Gastrocnemius medialis (tissue), 4 donors: Measurements from ENCODE around the gene AOC1. TPM values are rescaled to one million over a fixed set of nuclear protein-coding genes. Genes with fewer than 3 reads are reported as not detected.

Source experiments
- ATAC-seq, 2 donors: fragments of 150-250 bp; one replicate each; pipeline ENCODE4 v1.9.1; 2016
- DNase-seq, 2 donors: peaks; one replicate each; pipeline ENCODE4 v3.0.0-alpha.2; 2019
- H3K27ac ChIP-seq, 4 donors: fragments of 200-600 bp; sonication (generic); 1 replicate in 1 of 4; 2 replicates in 3 of 4; pipeline ENCODE4 v1.5.1; 2016 to 2018; ENCODE audit warnings: mild to moderate bottlenecking in 2 of 4, moderate library complexity in 1 of 4
- H3K27me3 ChIP-seq, 3 donors: fragments of 200-600 bp; sonication (generic) in 2 of 3; 1 replicate in 1 of 3; 2 replicates in 2 of 3; pipeline versions ENCODE4 v1.5.1 to v1.6.0; 2016 to 2019; ENCODE audit warnings: mild to moderate bottlenecking in 1 of 3, moderate library complexity in 1 of 3
- H3K36me3 ChIP-seq, 2 donors: fragments of 200-600 bp; sonication (generic) in 1 of 2; one replicate each; pipeline ENCODE4 v1.5.1; 2017 to 2018
- H3K4me1 ChIP-seq, 2 donors: fragments of 200-600 bp; sonication (generic) in 1 of 2; one replicate each; pipeline ENCODE4 v1.5.1; 2016 to 2017; ENCODE audit warnings: mild to moderate bottlenecking in 2 of 2
- H3K4me3 ChIP-seq, 4 donors: fragments of 200-600 bp; sonication (generic) in 3 of 4; 1 replicate in 1 of 4; 2 replicates in 3 of 4; pipeline ENCODE4 v1.5.1; 2016 to 2019; ENCODE audit warnings: mild to moderate bottlenecking in 2 of 4
- H3K9me3 ChIP-seq, 3 donors: fragments of 200-600 bp; sonication (generic) in 2 of 3; 1 replicate in 1 of 3; 2 replicates in 2 of 3; pipeline ENCODE4 v1.5.1; 2016 to 2019
- CTCF ChIP-seq, 5 experiments: fragments of 450-650 bp in 3 of 5; fragments of 200-600 bp in 2 of 5; sonication (generic) in 2 of 5; IDR thresholded peaks in 4 of 5; conservative IDR thresholded peaks in 1 of 5; 1 replicate in 4 of 5; 2 replicates in 1 of 5; pipeline ENCODE4 v1.5.1; 2016 to 2019; ENCODE audit warnings: antibody characterized with exemption in 5 of 5, mild to moderate bottlenecking in 3 of 5, moderate library complexity in 3 of 5
- POLR2A ChIP-seq, 2 donors: fragments of 450-650 bp; IDR thresholded peaks; one replicate each; pipeline ENCODE4 v1.6.1; 2017; ENCODE audit warnings: antibody characterized with exemption in 2 of 2, mild to moderate bottlenecking in 2 of 2, moderate library complexity in 2 of 2
- in situ Hi-C, 4 donors: fragments of 200-750 bp; cut with MboI; loops; one replicate each; pipeline versions ENCODE4 v1.15.0 to v1.8.0; 2017; ENCODE audit warnings: low sequenced_read_pairs in 4 of 4
- intact Hi-C: fragments of 100-400 bp; cut with DNase I; formaldehyde crosslinking; loops from one replicate; pipeline ENCODE4 v1.15.1; 2023; ENCODE audit warnings: low total_unique reads
- total RNA-seq, 4 donors: library from RNA; depleted of rRNA; stranded (reverse); fragments of >200 nt; gene quantifications; one replicate each; pipeline versions ENCODE4 v1.1.0 to v1.2.3, GENCODE V29; 2016

Gene AOC1
- total RNA-seq, 4 donors from 2014 or later = 1.6 TPM; not detected in 3

DNA sequence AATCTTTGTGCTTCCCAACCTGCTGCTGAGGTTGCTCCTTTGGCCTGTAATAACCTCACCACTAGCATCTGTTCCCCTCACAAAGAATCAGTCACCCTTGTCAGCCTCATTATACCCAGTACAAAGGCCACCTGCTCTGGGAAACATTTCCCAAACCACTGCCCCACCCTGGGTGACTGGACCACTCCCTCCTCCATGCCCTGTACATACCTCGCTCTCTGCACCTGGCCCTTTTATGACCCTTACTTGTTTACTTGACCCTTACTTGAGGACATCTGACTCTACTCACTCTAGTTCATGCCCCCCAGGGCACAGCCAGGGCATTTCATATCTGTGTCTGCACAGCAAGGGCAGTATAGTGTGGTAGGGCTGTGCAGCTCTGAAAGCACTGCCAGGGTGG is 21.4 kb upstream of the AOC1 start:
- in situ Hi-C loops (no loop called here), intact Hi-C loops (no loop called here)
- Histone ChIP-seq H3K4me3 (no peak overlapping the region), H3K4me1 (no peaks in the 10 kb centered on the region), H3K9me3 (no peaks in the 10 kb centered on the region), H3K27ac (no peak overlapping the region), H3K27me3 (no peaks in the 10 kb centered on the region), H3K36me3 (no peaks in the 10 kb centered on the region)
- DNase-seq (no peak), ATAC-seq (no peak)
- TF ChIP-seq CTCF (IDR thresholded peaks at IDR 0.05 in 4 of 5, conservative IDR thresholded peaks at IDR 0.05 in 1 of 5) = no peak
- TF ChIP-seq POLR2A (IDR thresholded peaks at IDR 0.05) = no peak

DNA sequence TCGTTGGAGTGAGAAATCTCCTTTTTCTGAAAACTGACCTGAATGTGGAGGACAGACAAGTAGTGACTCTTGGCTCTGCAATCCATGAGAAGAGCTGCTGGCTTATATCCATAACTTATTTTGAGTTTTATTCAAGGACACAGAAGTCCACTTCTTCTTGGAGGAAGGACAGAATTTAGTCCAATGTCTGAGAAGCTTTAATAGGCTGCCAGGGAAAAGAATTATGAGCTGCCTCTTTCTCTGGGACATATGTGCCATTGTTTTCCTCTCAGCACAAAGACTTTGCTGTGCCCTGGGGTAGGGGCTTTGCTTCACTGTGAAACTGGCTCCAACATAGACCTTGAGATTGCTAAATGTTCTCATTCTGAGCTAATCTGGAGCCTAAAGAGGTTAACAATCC is 20.5 kb upstream of the AOC1 start:
- Histone ChIP-seq H3K4me1 (no peaks in the 10 kb centered on the region), H3K27ac (no peak overlapping the region), H3K36me3 (no peaks in the 10 kb centered on the region), H3K4me3 (no peak overlapping the region), H3K27me3 (no peaks in the 10 kb centered on the region), H3K9me3 (no peaks in the 10 kb centered on the region)
- in situ Hi-C loops = no loop called here
- TF ChIP-seq CTCF (IDR thresholded peaks at IDR 0.05 in 4 of 5, conservative IDR thresholded peaks at IDR 0.05 in 1 of 5) (no peak), POLR2A (IDR thresholded peaks at IDR 0.05) (no peak)
- ATAC-seq (no peak), DNase-seq (no peak)
- intact Hi-C loops = no loop called here

DNA sequence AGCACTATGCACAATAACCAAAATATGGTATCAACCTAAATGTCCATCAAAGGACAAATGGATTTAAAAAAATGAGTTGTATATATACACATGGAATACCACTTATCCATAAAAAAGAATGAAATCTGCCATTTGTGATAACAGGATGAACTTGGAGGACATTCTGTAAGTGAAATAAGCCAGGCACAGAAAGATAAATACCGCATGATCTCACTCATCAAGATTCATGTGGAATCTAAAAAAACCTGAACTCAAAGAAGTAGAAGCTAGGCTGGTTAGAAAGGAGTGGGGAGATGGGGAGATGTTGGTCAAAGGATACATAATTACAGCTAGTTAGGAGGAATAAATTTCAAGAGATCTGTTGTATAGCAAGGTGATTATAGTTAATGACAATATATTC is 17.3 kb upstream of the AOC1 start:
- in situ Hi-C loops (no loop called here), intact Hi-C loops (no loop called here)
- no peaks in the 10 kb centered on the region for H3K27me3 ChIP-seq
- TF ChIP-seq CTCF (IDR thresholded peaks at IDR 0.05 in 4 of 5, conservative IDR thresholded peaks at IDR 0.05 in 1 of 5) = no peak
- no peak for TF ChIP-seq POLR2A (IDR thresholded peaks at IDR 0.05)
- H3K27ac ChIP-seq = no peak overlapping the region
- DNase-seq (no peak), ATAC-seq (no peak)
- H3K9me3 ChIP-seq = no peaks in the 10 kb centered on the region
- H3K4me3 ChIP-seq = no peak overlapping the region
- H3K36me3 ChIP-seq = no peaks in the 10 kb centered on the region
- no peaks in the 10 kb centered on the region for H3K4me1 ChIP-seq

DNA sequence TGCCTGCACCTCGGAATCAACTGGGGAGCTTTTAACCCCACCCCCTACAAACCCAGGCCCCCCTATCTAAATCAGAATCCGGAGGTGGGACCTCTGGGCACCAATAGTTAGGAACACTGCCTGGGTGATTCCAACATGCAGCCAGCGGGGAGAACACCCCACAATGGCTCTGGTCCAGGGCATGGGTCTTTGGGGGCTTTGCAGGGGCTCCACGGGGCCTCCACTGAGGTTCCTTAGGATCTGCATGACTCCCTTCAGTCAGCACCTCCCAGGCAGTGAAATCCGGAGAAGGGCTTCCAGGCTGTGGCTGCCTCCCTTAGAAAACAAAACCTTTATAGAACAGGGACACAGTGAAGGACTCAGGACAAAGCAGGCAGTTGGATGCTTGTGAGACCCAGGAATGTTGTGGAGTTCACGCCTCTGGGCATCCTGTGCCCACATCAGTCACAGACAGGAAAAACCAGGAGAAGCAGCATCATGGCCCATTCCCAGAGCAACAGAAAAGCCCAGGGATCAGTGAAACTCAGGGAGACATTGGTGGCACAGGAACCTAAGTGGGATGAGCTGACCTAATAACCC is 16.5 kb upstream of the AOC1 start:
- no peaks in the 10 kb centered on the region for H3K4me1 ChIP-seq
- no peaks in the 10 kb centered on the region for H3K36me3 ChIP-seq
- H3K4me3 ChIP-seq = no peak overlapping the region
- H3K27ac ChIP-seq = no peak overlapping the region
- H3K9me3 ChIP-seq = no peaks in the 10 kb centered on the region
- TF ChIP-seq CTCF (IDR thresholded peaks at IDR 0.05 in 4 of 5, conservative IDR thresholded peaks at IDR 0.05 in 1 of 5) (no peak), POLR2A (IDR thresholded peaks at IDR 0.05) (no peak)
- no peaks in the 10 kb centered on the region for H3K27me3 ChIP-seq
- intact Hi-C loops (no loop called here), in situ Hi-C loops (no loop called here)
- ATAC-seq = no peak
- no peak for DNase-seq
